MM.1S (cell line): ENCODE measurements around the gene P2RX5.
"Not testable (repeated sequence)": the region's sequence is repeated elsewhere in the genome, so short reads cannot be mapped to it uniquely, and the experiment has no call there.

Experiments
- DNase-seq: peaks from one replicate; pipeline ENCODE4 v3.0.0-alpha.2; 2015
- H2AFZ ChIP-seq: fragments of 300-600 bp; sonication (generic); 2 replicates; pipeline ENCODE4 v1.6.0; 2016; ENCODE audit warnings: antibody characterized with exemption, low read length
- H3F3A ChIP-seq: fragments of 300-600 bp; sonication (generic); 2 replicates; pipeline ENCODE4 v1.6.1; 2016; ENCODE audit warnings: mild to moderate bottlenecking, antibody characterized with exemption, low read length, moderate library complexity, mixed read lengths; ENCODE audit not compliant: insufficient read depth
- H3K27ac ChIP-seq: fragments of 300-600 bp; sonication (generic); 2 replicates; pipeline ENCODE4 v1.5.1; 2016; ENCODE audit warnings: mild to moderate bottlenecking, low read length
- H3K27me3 ChIP-seq: fragments of 300-600 bp; sonication (generic); replicated peaks from 2 replicates; pipeline ENCODE4 v1.6.0; 2016; ENCODE audit warnings: low read length; ENCODE audit not compliant: insufficient read depth
- H3K36me3 ChIP-seq: fragments of 300-600 bp; sonication (generic); replicated peaks from 2 replicates; pipeline ENCODE4 v1.6.1; 2016; ENCODE audit warnings: mild to moderate bottlenecking, low read length, mixed read lengths; ENCODE audit not compliant: insufficient read depth
- H3K4me1 ChIP-seq: fragments of 300-600 bp; sonication (generic); 2 replicates; pipeline ENCODE4 v1.6.1; 2016; ENCODE audit warnings: low read length, mixed read lengths
- H3K4me2 ChIP-seq: fragments of 300-600 bp; sonication (generic); 2 replicates; pipeline ENCODE4 v1.6.0; 2016; ENCODE audit warnings: low read depth, low read length
- H3K4me3 ChIP-seq: fragments of 300-600 bp; sonication (generic); 2 replicates; pipeline ENCODE4 v1.5.1; 2016; ENCODE audit warnings: low read length, mixed read lengths
- H3K79me2 ChIP-seq: fragments of 300-600 bp; sonication (generic); 2 replicates; pipeline ENCODE4 v1.6.1; 2016; ENCODE audit warnings: mixed run types, low read length, mixed read lengths
- H3K9ac ChIP-seq: fragments of 300-600 bp; sonication (generic); 2 replicates; pipeline ENCODE4 v1.6.1; 2016; ENCODE audit warnings: low read length, mixed read lengths
- H3K9me2 ChIP-seq: fragments of 300-600 bp; sonication (generic); replicated peaks from 2 replicates; pipeline ENCODE4 v1.6.1; 2016; ENCODE audit warnings: mild to moderate bottlenecking, low read length, mixed read lengths; ENCODE audit not compliant: insufficient read depth
- H3K9me3 ChIP-seq: fragments of 300-600 bp; sonication (generic); replicated peaks from 2 replicates; pipeline ENCODE4 v1.6.1; 2016; ENCODE audit warnings: mild to moderate bottlenecking, low read length, mixed read lengths; ENCODE audit not compliant: insufficient read depth
- H4K20me1 ChIP-seq: fragments of 300-600 bp; sonication (generic); 2 replicates; pipeline ENCODE4 v1.6.1; 2016; ENCODE audit warnings: mild to moderate bottlenecking, low read length, moderate library complexity, mixed read lengths; ENCODE audit not compliant: insufficient read depth
- EZH2 ChIP-seq: fragments of 300-600 bp; sonication (generic); optimal IDR thresholded peaks from 2 replicates; pipeline ENCODE3; 2017; ENCODE audit warnings: low read depth, mild to moderate bottlenecking, antibody characterized with exemption, low read length, mixed read lengths
- EZH2phosphoT487 ChIP-seq: fragments of 300-600 bp; sonication (generic); IDR thresholded peaks from 2 replicates; pipeline ENCODE4 v1.6.1; 2018; ENCODE audit warnings: antibody characterized with exemption, low read length
- TF ChIP-seq, protein P1 (sequence below): fragments of 300-600 bp; sonication (generic); IDR thresholded peaks from 2 replicates; pipeline ENCODE4 v1.5.1; 2016; ENCODE audit warnings: antibody characterized with exemption, low read length, mixed read lengths

P2RX5 gene

DNA sequence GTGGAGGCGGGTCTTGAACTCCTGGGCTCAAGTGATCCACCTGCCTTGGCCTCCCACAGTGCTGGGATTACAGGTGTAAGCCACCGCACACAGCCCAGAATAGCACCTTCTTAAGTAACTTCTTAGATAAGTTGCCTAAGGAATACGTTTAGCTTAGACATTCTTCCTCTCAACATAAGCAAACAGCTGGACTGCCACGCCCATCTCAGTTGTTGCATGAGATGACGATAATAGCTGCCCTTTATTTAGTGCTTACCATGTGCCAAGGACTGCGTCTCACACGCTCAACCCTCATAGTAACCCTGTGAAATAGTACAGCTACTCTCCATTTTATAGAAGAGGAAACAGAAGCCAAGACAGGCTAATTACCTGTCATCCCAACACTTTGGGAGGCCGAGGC lies 39.6 kb upstream of the P2RX5 start:
- H3K4me1 ChIP-seq = no peaks in the 10 kb centered on the region

DNA sequence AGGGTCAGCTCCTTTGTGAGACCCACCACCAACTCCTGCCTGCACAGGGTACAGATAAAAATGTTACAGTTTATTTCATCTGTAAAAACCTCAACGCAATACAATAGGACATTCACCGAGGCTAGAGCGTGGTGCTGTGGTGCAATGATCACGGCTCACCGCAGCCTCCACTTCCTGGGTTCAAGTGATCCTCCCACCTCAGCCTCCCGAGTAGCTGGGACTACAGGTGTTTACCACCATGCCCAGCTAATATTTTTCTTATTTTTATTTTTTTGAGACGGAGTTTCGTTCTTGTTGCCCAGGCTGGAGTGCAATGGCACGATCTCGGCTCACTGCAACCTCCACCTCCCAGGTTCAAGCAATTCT lies 38.9 kb upstream of the P2RX5 start:
- not testable (repeated sequence) for H3K4me3 ChIP-seq, H3K9me3 ChIP-seq, H3K9ac ChIP-seq, H2AFZ ChIP-seq, H3K27me3 ChIP-seq, H3K79me2 ChIP-seq, H3K4me2 ChIP-seq, H3K36me3 ChIP-seq, H3F3A ChIP-seq, H3K27ac ChIP-seq, DNase-seq, H3K9me2 ChIP-seq, H3K4me1 ChIP-seq, H4K20me1 ChIP-seq

More for the DNA sequence above, 39.6 kb upstream of the P2RX5 start:
- no peaks in the 10 kb centered on the region for H3K27me3 ChIP-seq
- H3K9ac ChIP-seq = no peak overlapping the region
- no peaks in the 10 kb centered on the region for H3K9me2 ChIP-seq
- H3K4me3 ChIP-seq = no peak overlapping the region
- no peaks in the 10 kb centered on the region for H3K36me3 ChIP-seq
- no peaks in the 10 kb centered on the region for H3K9me3 ChIP-seq
- H4K20me1 ChIP-seq = no peaks in the 10 kb centered on the region
- no peak overlapping the region for H3K4me2 ChIP-seq
- no peak for TF ChIP-seq EZH2
- no peak for TF ChIP-seq EZH2phosphoT487
- TF ChIP-seq, protein P1, sequence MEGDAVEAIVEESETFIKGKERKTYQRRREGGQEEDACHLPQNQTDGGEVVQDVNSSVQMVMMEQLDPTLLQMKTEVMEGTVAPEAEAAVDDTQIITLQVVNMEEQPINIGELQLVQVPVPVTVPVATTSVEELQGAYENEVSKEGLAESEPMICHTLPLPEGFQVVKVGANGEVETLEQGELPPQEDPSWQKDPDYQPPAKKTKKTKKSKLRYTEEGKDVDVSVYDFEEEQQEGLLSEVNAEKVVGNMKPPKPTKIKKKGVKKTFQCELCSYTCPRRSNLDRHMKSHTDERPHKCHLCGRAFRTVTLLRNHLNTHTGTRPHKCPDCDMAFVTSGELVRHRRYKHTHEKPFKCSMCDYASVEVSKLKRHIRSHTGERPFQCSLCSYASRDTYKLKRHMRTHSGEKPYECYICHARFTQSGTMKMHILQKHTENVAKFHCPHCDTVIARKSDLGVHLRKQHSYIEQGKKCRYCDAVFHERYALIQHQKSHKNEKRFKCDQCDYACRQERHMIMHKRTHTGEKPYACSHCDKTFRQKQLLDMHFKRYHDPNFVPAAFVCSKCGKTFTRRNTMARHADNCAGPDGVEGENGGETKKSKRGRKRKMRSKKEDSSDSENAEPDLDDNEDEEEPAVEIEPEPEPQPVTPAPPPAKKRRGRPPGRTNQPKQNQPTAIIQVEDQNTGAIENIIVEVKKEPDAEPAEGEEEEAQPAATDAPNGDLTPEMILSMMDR = no peak
- no peak overlapping the region for H3K27ac ChIP-seq
- no peak overlapping the region for H2AFZ ChIP-seq
- no peaks in the 10 kb centered on the region for H3F3A ChIP-seq
- no peaks in the 10 kb centered on the region for H3K79me2 ChIP-seq
- no peak for DNase-seq

DNA sequence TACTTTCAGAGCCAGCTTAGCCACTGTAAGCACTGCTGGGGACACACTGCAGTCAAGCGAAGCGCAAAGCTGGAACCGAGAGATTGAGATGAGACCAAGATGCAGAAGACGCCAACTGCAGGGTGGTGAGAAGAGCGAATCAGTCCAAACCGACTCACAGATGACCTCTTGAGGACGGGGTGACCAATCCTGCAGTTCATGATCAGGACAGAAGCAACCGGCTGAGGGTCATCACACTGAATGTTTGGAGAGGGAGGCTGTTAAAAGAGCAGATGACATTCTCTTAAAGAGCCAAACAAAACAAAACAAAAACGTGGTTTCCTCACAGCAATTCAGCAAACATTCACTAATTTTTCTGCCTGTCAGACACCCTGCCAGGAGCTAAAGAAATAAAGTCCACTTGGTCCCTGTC lies 36.3 kb upstream of the P2RX5 start:
- Histone ChIP-seq H3K9me3 (no peaks in the 10 kb centered on the region), H3F3A (no peaks in the 10 kb centered on the region), H3K4me2 (no peak overlapping the region), H3K27me3 (no peaks in the 10 kb centered on the region), H4K20me1 (no peaks in the 10 kb centered on the region), H3K36me3 (no peaks in the 10 kb centered on the region), H3K4me1 (no peaks in the 10 kb centered on the region), H3K27ac (no peak overlapping the region), H3K9ac (no peak overlapping the region), H2AFZ (no peak overlapping the region), H3K79me2 (peaks cover 13% of the 10 kb centered on the region), H3K9me2 (no peaks in the 10 kb centered on the region), H3K4me3 (no peak overlapping the region)
- DNase-seq = peak; percentile 41
- TF ChIP-seq EZH2phosphoT487 (no peak), EZH2 (no peak)
- TF ChIP-seq, protein P1 = peak; percentile 38

DNA sequence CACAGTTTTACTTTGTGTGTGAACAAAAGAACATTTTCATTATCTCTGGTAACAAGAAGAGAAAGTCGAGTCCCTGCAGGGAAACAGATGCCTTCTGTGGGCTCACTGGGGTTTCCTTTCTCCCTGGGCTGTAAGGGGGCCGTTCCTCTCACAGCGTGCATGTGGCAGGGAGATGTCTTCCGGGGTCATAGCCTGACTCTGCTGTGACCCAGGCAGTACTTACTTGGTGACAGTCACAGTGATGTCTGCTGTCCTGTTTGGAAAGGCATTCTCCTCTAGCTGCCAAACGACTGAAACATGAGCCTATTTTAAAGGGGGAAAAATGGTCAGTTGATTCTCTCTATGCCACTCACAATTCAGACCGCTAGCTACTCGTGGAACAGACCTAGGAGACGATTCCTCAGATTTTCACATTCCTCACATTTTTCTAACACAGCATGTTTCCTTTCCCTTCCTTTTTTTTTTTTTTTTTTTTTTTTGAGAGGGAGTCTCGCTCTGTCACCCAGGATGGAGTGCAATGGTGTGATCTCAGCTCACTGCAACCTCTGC lies 35.0 kb upstream of the P2RX5 start:
- Histone ChIP-seq H2AFZ (no peak overlapping the region), H3K9me3 (no peaks in the 10 kb centered on the region), H3K4me1 (no peaks in the 10 kb centered on the region), H4K20me1 (no peaks in the 10 kb centered on the region), H3K4me3 (no peak overlapping the region), H3K27me3 (no peaks in the 10 kb centered on the region), H3K4me2 (no peak overlapping the region), H3K27ac (no peak overlapping the region), H3F3A (no peaks in the 10 kb centered on the region), H3K9ac (no peak overlapping the region), H3K79me2 (peaks cover 26% of the 10 kb centered on the region), H3K36me3 (no peaks in the 10 kb centered on the region; the same call in 1 of the 2 replicates), H3K9me2 (no peaks in the 10 kb centered on the region)
- DNase-seq = no peak
- TF ChIP-seq EZH2phosphoT487 = no peak
- TF ChIP-seq, protein P1 = no peak
- no peak for TF ChIP-seq EZH2
